ENCODE results near the gene SLC25A46. TPM values are rescaled to one million over a fixed set of nuclear protein-coding genes. Genes with fewer than 3 reads are reported as not detected.

The SLC25A46 gene
- total and polyA plus RNA-seq, 2 experiments from 2014 or later, result 34.3 to 76.2 TPM

DNA sequence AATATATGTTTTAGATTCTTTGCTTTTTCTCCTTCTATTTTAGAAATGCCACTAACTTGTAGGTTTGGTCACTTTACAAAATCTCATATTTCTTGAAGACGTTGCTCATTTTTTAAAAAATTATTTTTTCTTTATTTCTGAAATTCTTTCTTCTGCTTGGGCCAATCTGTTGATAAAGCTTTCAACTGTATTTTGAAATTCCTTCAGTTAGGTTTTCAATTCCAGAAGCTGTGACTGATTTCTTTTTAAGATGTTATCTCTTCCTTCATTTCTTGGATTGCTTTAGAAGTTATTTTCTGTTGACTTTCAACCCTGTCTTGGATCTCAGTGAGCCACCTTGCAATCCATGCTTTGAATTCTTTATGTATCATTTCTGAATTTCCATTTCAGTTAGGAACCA is 64.2 kb downstream of the SLC25A46 start:
- no peaks in the 10 kb centered on the region for H3K9me3 ChIP-seq (ENCODE audit: low read depth)
- peaks cover 11% of the 10 kb centered on the region for H3K27me3 ChIP-seq (replicated peaks; ENCODE audit: insufficient read depth)
- no peaks in the 10 kb centered on the region for H3K79me2 ChIP-seq (ENCODE audit: insufficient read depth)
- H4K20me1 ChIP-seq (ENCODE audit: insufficient read depth), result no peaks in the 10 kb centered on the region
- in situ Hi-C loops (cut with MboI), result no loop called here
- no peaks in the 10 kb centered on the region for H3F3A ChIP-seq (ENCODE audit: insufficient read depth)
- no peak overlapping the region for H3K4me3 ChIP-seq
- no peak overlapping the region for H2AFZ ChIP-seq
- no peaks in the 10 kb centered on the region for H3K9me2 ChIP-seq (ENCODE audit: insufficient read depth)
- TF ChIP-seq EZH2phosphoT487 (IDR thresholded peaks at IDR 0.05; ENCODE audit: insufficient read depth, low read depth), result no peak
- TF ChIP-seq EZH2 (IDR thresholded peaks at IDR 0.05; ENCODE audit: insufficient read depth, poor library complexity, severe bottlenecking), result no peak
- no peaks in the 10 kb centered on the region for H3K36me3 ChIP-seq (ENCODE audit: low read depth)
- H3K9ac ChIP-seq, result no peak overlapping the region
- DNase-seq, result no peak
- H3K27ac ChIP-seq, result no peak overlapping the region
- H3K4me1 ChIP-seq (ENCODE audit: insufficient read depth), result no peaks in the 10 kb centered on the region
- H3K4me2 ChIP-seq (ENCODE audit: unreplicated experiment), result no peak overlapping the region
- WGBS, 2 experiments (ENCODE audit: low coverage in 1 of 2, low lambda C conversion rate in 2 of 2, missing lambda C conversion rate in 2 of 2), result 3 to 8% methylated on average over 1 of the region's 1 CpG

DNA sequence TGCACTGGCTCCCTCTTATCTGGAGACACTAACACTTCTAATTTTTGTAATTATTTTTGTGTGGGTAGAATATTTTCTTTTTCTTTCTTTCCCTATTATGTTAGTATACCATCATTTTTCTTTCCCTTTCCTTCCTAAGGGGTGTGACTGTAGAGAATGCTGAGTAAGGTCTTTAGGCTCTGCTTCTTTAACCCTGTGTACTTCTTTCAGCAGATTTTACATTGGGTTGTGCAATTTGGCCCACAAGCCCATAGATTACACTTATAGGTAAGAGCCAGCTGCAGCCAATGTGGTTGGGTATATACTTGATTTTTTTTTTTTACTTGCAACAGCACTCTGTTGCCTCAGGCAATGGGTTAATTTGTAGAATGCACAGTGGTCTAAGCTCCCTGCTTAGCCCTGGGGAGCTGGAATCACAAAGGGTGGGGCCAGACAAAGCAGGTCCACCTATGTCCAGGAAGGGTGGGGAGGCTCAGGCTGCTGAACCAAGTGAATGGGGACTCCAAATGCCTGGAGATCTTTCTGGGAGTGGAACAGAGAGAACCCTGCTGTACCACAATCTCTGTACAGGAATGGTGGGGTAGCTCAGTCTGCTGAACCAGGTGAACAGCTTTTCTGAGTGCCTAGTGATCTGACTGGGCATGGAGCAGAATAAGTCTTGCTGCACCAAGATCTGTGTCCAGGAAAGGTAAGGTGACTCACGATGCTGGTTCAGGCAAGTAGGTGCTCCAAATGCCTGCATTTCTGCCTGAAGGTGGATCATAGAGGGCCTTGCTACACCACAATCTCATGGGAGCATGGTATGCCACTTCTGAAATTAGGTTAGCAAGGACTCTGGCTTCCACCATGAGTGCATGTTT is 64.9 kb downstream of the SLC25A46 start:
- no peak for TF ChIP-seq EZH2phosphoT487 (IDR thresholded peaks at IDR 0.05; ENCODE audit: insufficient read depth, low read depth)
- no peak for TF ChIP-seq EZH2 (IDR thresholded peaks at IDR 0.05; ENCODE audit: insufficient read depth, poor library complexity, severe bottlenecking)
- in situ Hi-C loops (cut with MboI), result no loop called here
- 10 to 17% methylated on average over 1 of the region's 1 CpG for WGBS, 2 experiments (ENCODE audit: low coverage in 1 of 2, low lambda C conversion rate in 2 of 2, missing lambda C conversion rate in 2 of 2)

DNA sequence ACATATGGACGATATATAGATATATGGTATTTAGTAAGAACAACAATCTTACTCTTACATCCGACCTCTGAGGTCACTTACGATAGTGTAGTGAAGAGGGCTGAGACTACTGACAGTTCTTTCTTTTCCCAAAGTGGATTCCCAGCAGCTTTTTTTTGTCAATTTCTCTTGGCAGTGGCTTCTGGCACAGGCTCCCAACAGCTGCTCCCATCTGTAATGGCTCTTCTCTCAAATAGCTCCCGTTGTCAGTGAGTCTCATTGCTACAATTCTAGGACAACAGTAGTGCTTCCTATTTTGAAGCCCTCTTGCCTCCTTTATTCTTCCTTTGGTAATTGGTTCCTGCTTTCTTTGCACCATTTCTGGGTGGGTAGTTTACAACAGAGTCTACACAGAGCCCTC is 68.4 kb downstream of the SLC25A46 start:
- no peak overlapping the region for H3K4me2 ChIP-seq (ENCODE audit: unreplicated experiment)
- H3F3A ChIP-seq (ENCODE audit: insufficient read depth), result no peaks in the 10 kb centered on the region
- no peak overlapping the region for H3K27ac ChIP-seq
- H3K9me3 ChIP-seq (ENCODE audit: low read depth), result no peaks in the 10 kb centered on the region
- no peak overlapping the region for H2AFZ ChIP-seq
- H3K27me3 ChIP-seq (replicated peaks; ENCODE audit: insufficient read depth), result peaks cover 11% of the 10 kb centered on the region; the same call in 1 of the 2 replicates
- no peak overlapping the region for H3K9ac ChIP-seq
- DNase-seq, result no peak
- H3K4me3 ChIP-seq, result no peak overlapping the region
- 3 to 4% methylated on average over 4 of the region's 4 CpGs for WGBS, 2 experiments (ENCODE audit: low coverage in 1 of 2, low lambda C conversion rate in 2 of 2, missing lambda C conversion rate in 2 of 2)
- TF ChIP-seq EZH2phosphoT487 (IDR thresholded peaks at IDR 0.05; ENCODE audit: insufficient read depth, low read depth) (no peak), EZH2 (IDR thresholded peaks at IDR 0.05; ENCODE audit: insufficient read depth, poor library complexity, severe bottlenecking) (no peak)
- no peaks in the 10 kb centered on the region for H3K79me2 ChIP-seq (ENCODE audit: insufficient read depth)
- no peaks in the 10 kb centered on the region for H3K36me3 ChIP-seq (ENCODE audit: low read depth)
- no peaks in the 10 kb centered on the region for H4K20me1 ChIP-seq (ENCODE audit: insufficient read depth)
- H3K4me1 ChIP-seq (ENCODE audit: insufficient read depth), result no peaks in the 10 kb centered on the region
- in situ Hi-C loops (cut with MboI), result no loop called here
- no peaks in the 10 kb centered on the region for H3K9me2 ChIP-seq (ENCODE audit: insufficient read depth)

More for the DNA sequence above, 64.9 kb downstream of the SLC25A46 start:
- Histone ChIP-seq H3K9ac (no peak overlapping the region), H2AFZ (no peak overlapping the region), H3K27me3 (replicated peaks; ENCODE audit: insufficient read depth) (peaks cover 11% of the 10 kb centered on the region), H4K20me1 (ENCODE audit: insufficient read depth) (no peaks in the 10 kb centered on the region), H3K79me2 (ENCODE audit: insufficient read depth) (no peaks in the 10 kb centered on the region), H3K4me3 (no peak overlapping the region), H3K4me1 (ENCODE audit: insufficient read depth) (no peaks in the 10 kb centered on the region), H3K36me3 (ENCODE audit: low read depth) (no peaks in the 10 kb centered on the region), H3F3A (ENCODE audit: insufficient read depth) (no peaks in the 10 kb centered on the region), H3K9me3 (ENCODE audit: low read depth) (no peaks in the 10 kb centered on the region), H3K4me2 (ENCODE audit: unreplicated experiment) (no peak overlapping the region), H3K9me2 (ENCODE audit: insufficient read depth) (no peaks in the 10 kb centered on the region), H3K27ac (no peak overlapping the region)
- DNase-seq, result no peak

DNA sequence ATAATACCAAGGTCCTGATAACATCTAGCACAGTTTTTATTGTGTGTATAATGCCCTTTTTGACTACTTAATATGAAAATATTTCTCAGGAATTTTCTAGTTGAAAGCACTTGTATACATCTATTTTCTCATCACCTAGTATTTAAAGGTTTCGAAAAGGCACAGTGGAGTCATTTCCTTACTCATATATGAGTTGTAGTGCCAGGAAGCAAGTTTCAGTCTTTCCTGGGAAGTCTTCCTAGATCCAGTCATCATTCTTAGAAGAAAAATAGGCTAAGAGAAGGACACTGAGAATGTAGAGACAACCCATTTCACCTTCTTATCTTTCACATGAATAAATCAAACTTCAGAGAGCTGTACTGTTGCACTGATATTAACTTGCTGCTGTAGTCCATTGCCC is 70.2 kb downstream of the SLC25A46 start:
- 52 to 63% methylated on average over 1 of the region's 1 CpG for WGBS, 2 experiments (ENCODE audit: low coverage in 1 of 2, low lambda C conversion rate in 2 of 2, missing lambda C conversion rate in 2 of 2)
- Histone ChIP-seq H3K27ac (no peak overlapping the region), H4K20me1 (ENCODE audit: insufficient read depth) (no peaks in the 10 kb centered on the region), H3K79me2 (ENCODE audit: insufficient read depth) (no peaks in the 10 kb centered on the region), H3K4me2 (ENCODE audit: unreplicated experiment) (no peak overlapping the region), H3K4me3 (no peak overlapping the region), H3K9me2 (ENCODE audit: insufficient read depth) (no peaks in the 10 kb centered on the region), H2AFZ (no peak overlapping the region), H3K4me1 (ENCODE audit: insufficient read depth) (no peaks in the 10 kb centered on the region), H3K27me3 (replicated peaks; ENCODE audit: insufficient read depth) (peaks cover 11% of the 10 kb centered on the region; the same call in 1 of the 2 replicates), H3F3A (ENCODE audit: insufficient read depth) (no peaks in the 10 kb centered on the region), H3K36me3 (ENCODE audit: low read depth) (no peaks in the 10 kb centered on the region), H3K9me3 (ENCODE audit: low read depth) (no peaks in the 10 kb centered on the region), H3K9ac (no peak overlapping the region)
- peak; percentile 1 for DNase-seq
- in situ Hi-C loops (cut with MboI), result no loop called here
- TF ChIP-seq EZH2phosphoT487 (IDR thresholded peaks at IDR 0.05; ENCODE audit: insufficient read depth, low read depth), result no peak
- no peak for TF ChIP-seq EZH2 (IDR thresholded peaks at IDR 0.05; ENCODE audit: insufficient read depth, poor library complexity, severe bottlenecking)

Other genes starting within 250 kb of the SLC25A46 start
- gene TMEM232, start 12.3 kb upstream of the SLC25A46 start, total RNA-seq (2014; rRNA removed; shearing (Covaris generic)), result 1.3 and 6.2 TPM in 2 replicates
- 0.78 and 1.3 TPM in 2 replicates for gene TMEM232, start 12.3 kb upstream of the SLC25A46 start, polyA plus RNA-seq (2016; fragmentation: Nextera tagmentation; extraction: Ambion mirVana)